B cell (primary cell): ENCODE results near the gene CDC42SE2. TPM values are rescaled to one million over a fixed set of nuclear protein-coding genes. Genes with fewer than 3 reads are reported as not detected.

Experiments
- ATAC-seq: fragments of 200-7000 bp; cut with Tn5 transposase; one replicate; pipeline ENCODE4 v1.10.0; 2021; ENCODE audit warnings: low read depth, mild to moderate bottlenecking, moderate number of reproducible peaks, moderate library complexity
- CTCF ChIA-PET: fragments of 350-600 bp; sonication (Branson Sonifier 250); formaldehyde crosslinking; loops from one replicate; lab custom pipeline; 2021; ENCODE audit warnings: antibody characterized with exemption, inconsistent platforms; lab: Charles Lee
- POLR2A ChIA-PET: fragments of 350-600 bp; sonication (Branson Sonifier 250); formaldehyde crosslinking; loops from one replicate; lab custom pipeline; 2021; ENCODE audit warnings: antibody characterized with exemption; lab: Charles Lee
- DNase-seq: peaks from one replicate; pipeline ENCODE4 v3.0.0; 2013
- H2AFZ ChIP-seq: 2 replicates; pipeline ENCODE4 v1.6.1; 2012; ENCODE audit warnings: mild to moderate bottlenecking, low read depth, low read length; ENCODE audit not compliant: insufficient read depth, poor library complexity, severe bottlenecking
- H3K27ac ChIP-seq, 2 donors: 1 replicate in 1 of 2; 2 replicates in 1 of 2; pipeline ENCODE4 v1.5.1; 2012 to 2013; ENCODE audit warnings: low read length in 2 of 2, mild to moderate bottlenecking in 2 of 2, moderate library complexity in 1 of 2
- H3K27me3 ChIP-seq, 4 experiments: fragments of 200-600 bp in 1 of 4; sonication (generic) in 1 of 4; replicated peaks in 1 of 4; 1 replicate in 2 of 4; 2 replicates in 2 of 4; pipeline versions ENCODE4 v1.6.1 to v1.7.0; 2013 to 2016; ENCODE audit warnings: low read length in 3 of 4, mild to moderate bottlenecking in 2 of 4, mixed read lengths in 1 of 4, moderate library complexity in 1 of 4; ENCODE audit not compliant: insufficient read depth in 4 of 4, control insufficient read depth in 3 of 4; ENCODE audit errors: control extremely low read depth in 1 of 4
- H3K36me3 ChIP-seq, 2 experiments: replicated peaks in 1 of 2; 1 replicate in 1 of 2; 2 replicates in 1 of 2; pipeline versions ENCODE4 v1.6.1 to v1.7.1; 2013; ENCODE audit warnings: low read length in 1 of 2; ENCODE audit not compliant: insufficient read depth in 2 of 2, control insufficient read depth in 1 of 2; ENCODE audit errors: control extremely low read depth in 1 of 2, extremely low read depth in 1 of 2
- H3K4me1 ChIP-seq, 2 donors: fragments of 200-600 bp in 1 of 2; sonication (generic) in 1 of 2; 1 replicate in 1 of 2; 2 replicates in 1 of 2; pipeline versions ENCODE4 v1.5.1 to v1.6.1; 2013 to 2017; ENCODE audit warnings: low read length in 2 of 2; ENCODE audit not compliant: control insufficient read depth in 2 of 2, insufficient read depth in 2 of 2
- H3K4me2 ChIP-seq: replicated peaks from 2 replicates; pipeline ENCODE3; 2012; ENCODE audit warnings: mild to moderate bottlenecking, low read depth, low read length; ENCODE audit not compliant: poor library complexity, severe bottlenecking
- H3K4me3 ChIP-seq, 5 experiments: fragments of 200-600 bp in 1 of 5; sonication (generic) in 1 of 5; 1 replicate in 3 of 5; 2 replicates in 2 of 5; pipeline versions ENCODE4 v1.5.1 to v1.7.0; 2011 to 2016; ENCODE audit warnings: low read length in 4 of 5, mild to moderate bottlenecking in 4 of 5, low read depth in 2 of 5, control low read depth in 1 of 5, moderate library complexity in 1 of 5; ENCODE audit not compliant: insufficient read depth in 1 of 5; ENCODE audit errors: control extremely low read depth in 1 of 5, extremely low read depth in 1 of 5
- H3K79me2 ChIP-seq: fragments of 200-600 bp; sonication (generic); one replicate; pipeline ENCODE4 v1.6.0; 2016; ENCODE audit warnings: low read length; ENCODE audit not compliant: control insufficient read depth, insufficient read depth
- H3K9ac ChIP-seq: fragments of 200-600 bp; sonication (generic); 2 replicates; pipeline ENCODE4 v1.6.1; 2017; ENCODE audit warnings: mild to moderate bottlenecking, low read length, moderate library complexity
- H3K9me3 ChIP-seq, 3 donors: one replicate each; pipeline versions ENCODE4 v1.6.1 to v1.7.1; 2013; ENCODE audit warnings: low read length in 2 of 3; ENCODE audit not compliant: control insufficient read depth in 2 of 3, insufficient read depth in 1 of 3; ENCODE audit errors: control extremely low read depth in 1 of 3
- H4K20me1 ChIP-seq: 2 replicates; pipeline ENCODE4 v1.6.0; 2012; ENCODE audit warnings: mild to moderate bottlenecking, low read length; ENCODE audit not compliant: insufficient read depth, control insufficient read depth, poor library complexity, severe bottlenecking
- H3K27ac Mint-ChIP-seq: one replicate; pipeline ENCODE4 v1.8.0; 2021; ENCODE audit warnings: mixed read lengths
- H3K27me3 Mint-ChIP-seq: one replicate; pipeline ENCODE4 v1.8.0; 2021; ENCODE audit warnings: mixed read lengths
- H3K4me1 Mint-ChIP-seq: one replicate; pipeline ENCODE4 v1.8.0; 2021; ENCODE audit warnings: mixed read lengths
- H3K4me3 Mint-ChIP-seq: one replicate; pipeline ENCODE4 v1.8.0; 2021; ENCODE audit warnings: mixed read lengths
- H3K9me3 Mint-ChIP-seq: one replicate; pipeline ENCODE4 v1.8.0; 2022; ENCODE audit warnings: mixed read lengths; ENCODE audit not compliant: insufficient read depth
- CTCF ChIP-seq: fragments of 200-600 bp; IDR thresholded peaks from one replicate; pipeline ENCODE4 v1.8.0; 2022; ENCODE audit warnings: antibody characterized with exemption, mild to moderate bottlenecking
- EZH2 ChIP-seq: IDR thresholded peaks from 2 replicates; pipeline ENCODE4 v1.6.1; 2012; ENCODE audit warnings: borderline replicate concordance, low read depth, mild to moderate bottlenecking, moderate library complexity, low read length; ENCODE audit not compliant: insufficient read depth, poor library complexity, severe bottlenecking
- WGBS: methylation state at CpG from one replicate; pipeline ENCODE4 v1.1.5; 2013; ENCODE audit warnings: missing lambda C conversion rate; ENCODE audit not compliant: insufficient coverage; 5-methylcytosine and 5-hydroxymethylcytosine counted together
- intact Hi-C: fragments of 100-400 bp; cut with micrococcal nuclease; formaldehyde crosslinking; loops from one replicate; pipeline ENCODE4 v1.10.0; 2022
- polyA plus RNA-seq: library from polyadenylated mRNA; depleted of rRNA; stranded (reverse); fragments of >200 nt; gene quantifications from 2 replicates; pipeline ENCODE4 v1.2.3, GENCODE V29; 2012
- total RNA-seq, 2 donors: library from RNA; stranded (reverse); fragments of 120-200 nt in 1 of 2; gene quantifications; 1 replicate in 1 of 2; 2 replicates in 1 of 2; pipeline versions ENCODE4 v1.2.3 to v1.2.4, GENCODE V29; 2013 to 2022

Gene CDC42SE2
- total and polyA plus RNA-seq, 2 donors (not counting 1 experiment from before 2014, with no cell fraction given), result 42.5 to 161 TPM

- Histone ChIP-seq H3K36me3 (peaks cover 6 to 36% of the 10 kb centered on the region in 2 experiments), H3K27me3 (no peaks in the 10 kb centered on the region), H4K20me1 (no peaks in the 10 kb centered on the region), H3K4me1 (peaks cover 48 to 68% of the 10 kb centered on the region in 2 donors), H3K4me3 (no peak overlapping the region), H3K4me2 (no peak overlapping the region), H3K9ac (no peak overlapping the region), H2AFZ (no peak overlapping the region), H3K27ac (no peak overlapping the region), H3K79me2 (peaks cover 100% of the 10 kb centered on the region), H3K9me3 (no peaks in the 10 kb centered on the region)
- no peak overlapping the region for H3K4me3 Mint-ChIP-seq
- no peaks in the 10 kb centered on the region for H3K9me3 Mint-ChIP-seq
- no peak overlapping the region for H3K27ac Mint-ChIP-seq
- ChIA-PET POLR2A (interaction anchor here (1.1 kb wide), 1 partner anchor 45 kb away, joined by 7 read pairs; no protein-coding TSS in a partner anchor), CTCF (no interaction called here)
- H3K4me1 Mint-ChIP-seq, result peaks cover 58% of the 10 kb centered on the region
- intact Hi-C loops, result no loop called here
- DNase-seq (no peak), ATAC-seq (no peak)
- TF ChIP-seq EZH2 (no peak), CTCF (no peak)
- H3K27me3 Mint-ChIP-seq, result no peaks in the 10 kb centered on the region
- WGBS, result 71% methylated on average over 1 of the region's 4 CpGs
These were observed 45.5 kb upstream of the CDC42SE2 start for GRCh38 chr5:131218392-131218791.

- CTCF ChIA-PET, result no interaction called here
- Histone ChIP-seq H3K4me3 (no peak overlapping the region), H3K79me2 (peaks cover 100% of the 10 kb centered on the region), H3K27me3 (no peaks in the 10 kb centered on the region), H2AFZ (no peak overlapping the region), H3K9ac (no peak overlapping the region), H3K27ac (no peak overlapping the region), H4K20me1 (peaks cover 5% of the 10 kb centered on the region), H3K4me2 (no peak overlapping the region), H3K36me3 (peaks cover 6 to 25% of the 10 kb centered on the region in 2 experiments), H3K4me1 (peaks cover 48 to 68% of the 10 kb centered on the region in 2 donors), H3K9me3 (no peaks in the 10 kb centered on the region)
- ATAC-seq (no peak), DNase-seq (no peak)
- intact Hi-C loops, result no loop called here
- POLR2A ChIA-PET, result interaction anchor here (0.7 to 1.5 kb wide), 2 partner anchors 11 to 32 kb away, joined by 4 to 11 read pairs; no protein-coding TSS in a partner anchor
- H3K27me3 Mint-ChIP-seq, result no peaks in the 10 kb centered on the region
- H3K4me1 Mint-ChIP-seq, result peaks cover 42% of the 10 kb centered on the region
- H3K4me3 Mint-ChIP-seq, result no peak overlapping the region
- H3K9me3 Mint-ChIP-seq, result no peaks in the 10 kb centered on the region
- TF ChIP-seq CTCF, result no peak
- TF ChIP-seq EZH2, result no peak
- WGBS, result 100% methylated on average over 1 of the region's 7 CpGs
- no peak overlapping the region for H3K27ac Mint-ChIP-seq
These were observed 43.3 kb upstream of the CDC42SE2 start for GRCh38 chr5:131220566-131220965.
